ENCODE measurements around the gene LLCFC1.

Gene LLCFC1

DNA sequence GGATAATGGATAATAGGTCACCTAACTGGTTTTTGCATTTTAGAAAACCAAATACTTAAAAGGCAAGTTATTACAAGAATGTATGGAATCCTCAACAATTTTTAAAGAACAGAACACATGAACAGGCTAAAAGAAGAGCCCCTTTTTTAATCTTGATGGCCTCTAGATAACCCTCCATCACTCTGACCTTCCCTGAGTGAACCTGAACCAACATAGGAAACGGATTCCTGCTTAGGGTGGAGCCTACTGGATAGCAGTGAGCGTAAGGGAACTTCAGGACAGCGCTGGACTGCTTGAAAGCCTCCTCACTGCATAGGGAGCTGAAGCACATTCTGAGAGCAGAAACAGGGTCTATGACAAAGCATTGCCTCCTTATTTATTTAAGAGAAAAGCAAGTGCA lies 26.2 kb upstream of the LLCFC1 start:
- no peaks in the 10 kb centered on the region for H3K36me3 ChIP-seq (ENCODE audit: control insufficient read depth in 2 of 2, insufficient read depth in 2 of 2, low read length in 2 of 2)
- H3K27ac ChIP-seq (ENCODE audit: low read length): no peak overlapping the region
- peaks cover 0 to 2% of the 10 kb centered on the region in 2 donors for H3K27me3 ChIP-seq (ENCODE audit: control insufficient read depth in 1 of 2, insufficient read depth in 2 of 2, low read length in 2 of 2)
- no peaks in the 10 kb centered on the region for H3K9me3 ChIP-seq (ENCODE audit: control insufficient read depth in 2 of 2, low read length in 2 of 2)
- no peak overlapping the region for H3K9ac ChIP-seq (ENCODE audit: low read length in 2 of 2)
- no peak overlapping the region for H3K4me3 ChIP-seq (ENCODE audit: low read length in 2 of 2)
- H3K4me1 ChIP-seq (ENCODE audit: control insufficient read depth, insufficient read depth, low read length): no peaks in the 10 kb centered on the region

- no peak overlapping the region for H3K4me3 ChIP-seq (ENCODE audit: low read length in 2 of 2)
- H3K9me3 ChIP-seq (ENCODE audit: control insufficient read depth in 2 of 2, low read length in 2 of 2): no peaks in the 10 kb centered on the region
- no peak overlapping the region for H3K9ac ChIP-seq (ENCODE audit: low read length in 2 of 2)
- H3K27ac ChIP-seq (ENCODE audit: low read length): no peak overlapping the region
- H3K4me1 ChIP-seq (ENCODE audit: control insufficient read depth, insufficient read depth, low read length): no peaks in the 10 kb centered on the region
- H3K36me3 ChIP-seq (ENCODE audit: control insufficient read depth in 2 of 2, insufficient read depth in 2 of 2, low read length in 2 of 2): no peaks in the 10 kb centered on the region
- H3K27me3 ChIP-seq (ENCODE audit: control insufficient read depth in 1 of 2, insufficient read depth in 2 of 2, low read length in 2 of 2): peaks cover 0 to 2% of the 10 kb centered on the region in 2 donors
These were observed 25.7 kb upstream of the LLCFC1 start for GRCh38 chr7:142913566-142913965.

GRCh38 chr7:142914121-142914520 lies 25.2 kb upstream of the LLCFC1 start:
- Histone ChIP-seq H3K27ac (ENCODE audit: low read length) (no peak overlapping the region), H3K27me3 (ENCODE audit: control insufficient read depth in 1 of 2, insufficient read depth in 2 of 2, low read length in 2 of 2) (peaks cover 0 to 2% of the 10 kb centered on the region in 2 donors), H3K4me1 (ENCODE audit: control insufficient read depth, insufficient read depth, low read length) (no peaks in the 10 kb centered on the region), H3K9me3 (ENCODE audit: control insufficient read depth in 2 of 2, low read length in 2 of 2) (no peaks in the 10 kb centered on the region), H3K9ac (ENCODE audit: low read length in 2 of 2) (no peak overlapping the region), H3K36me3 (ENCODE audit: control insufficient read depth in 2 of 2, insufficient read depth in 2 of 2, low read length in 2 of 2) (no peaks in the 10 kb centered on the region), H3K4me3 (ENCODE audit: low read length in 2 of 2) (no peak overlapping the region)

DNA sequence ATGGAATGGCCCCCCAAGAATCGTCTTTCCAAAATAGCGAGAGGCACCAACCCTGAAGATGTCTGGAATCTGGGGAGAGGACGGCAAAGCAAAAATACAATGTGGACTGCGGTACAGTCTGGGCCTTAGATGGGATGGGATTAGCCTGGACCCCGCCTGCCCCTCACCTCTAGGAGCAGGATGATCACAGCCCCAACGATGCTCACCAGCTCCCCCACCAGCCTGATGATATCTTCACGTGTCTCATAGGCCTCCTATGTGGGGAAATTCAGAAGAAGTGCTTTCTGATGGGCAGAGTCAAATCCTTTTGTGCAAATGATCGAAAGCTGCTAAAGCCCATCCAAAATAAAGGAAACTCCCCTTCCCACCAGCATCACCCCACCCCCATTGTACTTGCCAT lies 24.0 kb upstream of the LLCFC1 start:
- H3K4me3 ChIP-seq (ENCODE audit: low read length in 2 of 2): no peak overlapping the region
- H3K27ac ChIP-seq (ENCODE audit: low read length): no peak overlapping the region
- H3K9ac ChIP-seq (ENCODE audit: low read length in 2 of 2): no peak overlapping the region
- no peaks in the 10 kb centered on the region for H3K9me3 ChIP-seq (ENCODE audit: control insufficient read depth in 2 of 2, low read length in 2 of 2)
- peaks cover 0 to 2% of the 10 kb centered on the region in 2 donors for H3K27me3 ChIP-seq (ENCODE audit: control insufficient read depth in 1 of 2, insufficient read depth in 2 of 2, low read length in 2 of 2)
- H3K36me3 ChIP-seq (ENCODE audit: control insufficient read depth in 2 of 2, insufficient read depth in 2 of 2, low read length in 2 of 2): no peaks in the 10 kb centered on the region
- no peaks in the 10 kb centered on the region for H3K4me1 ChIP-seq (ENCODE audit: control insufficient read depth, insufficient read depth, low read length)

DNA sequence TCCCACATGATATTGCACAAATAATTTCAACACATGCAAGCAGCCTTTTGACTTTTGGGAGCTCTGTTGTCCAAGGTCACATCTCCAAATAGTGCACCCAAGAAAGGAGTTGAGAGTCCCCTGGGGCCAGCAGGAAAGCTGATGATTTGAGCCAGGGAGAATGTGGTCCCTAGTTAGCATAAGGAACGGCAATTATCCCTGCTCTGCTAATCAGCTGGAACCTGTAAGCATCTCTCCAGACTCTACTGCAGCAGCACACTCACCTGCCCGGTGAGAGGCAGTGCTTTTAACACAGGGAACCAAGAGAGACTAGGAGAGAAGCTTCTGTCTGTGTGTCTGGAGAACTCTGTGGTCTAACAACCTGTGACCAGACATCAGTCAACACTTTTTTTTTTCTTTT lies 22.8 kb upstream of the LLCFC1 start:
- Histone ChIP-seq H3K9ac (ENCODE audit: low read length in 2 of 2) (no peak overlapping the region), H3K27me3 (ENCODE audit: control insufficient read depth in 1 of 2, insufficient read depth in 2 of 2, low read length in 2 of 2) (peaks cover 0 to 2% of the 10 kb centered on the region in 2 donors), H3K9me3 (ENCODE audit: control insufficient read depth in 2 of 2, low read length in 2 of 2) (no peaks in the 10 kb centered on the region), H3K4me3 (ENCODE audit: low read length in 2 of 2) (no peak overlapping the region), H3K27ac (ENCODE audit: low read length) (no peak overlapping the region), H3K36me3 (ENCODE audit: control insufficient read depth in 2 of 2, insufficient read depth in 2 of 2, low read length in 2 of 2) (no peaks in the 10 kb centered on the region), H3K4me1 (ENCODE audit: control insufficient read depth, insufficient read depth, low read length) (no peaks in the 10 kb centered on the region)

DNA sequence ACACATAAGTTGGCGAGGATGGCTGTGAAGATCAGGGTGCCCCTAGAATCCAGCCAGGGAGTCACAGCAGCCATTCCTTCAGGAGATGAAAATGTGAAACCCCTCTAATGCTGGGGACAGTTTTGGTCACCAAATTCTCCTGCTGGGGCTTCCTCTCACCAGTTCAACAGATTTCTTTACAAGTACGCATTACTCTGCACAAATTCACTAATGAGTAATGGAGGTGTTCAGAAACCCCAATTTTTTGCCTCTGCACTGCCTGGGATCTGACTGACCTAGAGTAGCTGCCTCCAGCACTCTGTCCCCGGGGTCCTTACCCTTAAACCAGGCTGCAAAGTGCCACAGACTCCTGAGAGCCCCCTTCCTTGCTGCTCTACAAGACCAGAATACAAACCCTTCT lies 21.8 kb upstream of the LLCFC1 start:
- no peaks in the 10 kb centered on the region for H3K9me3 ChIP-seq (ENCODE audit: control insufficient read depth in 2 of 2, low read length in 2 of 2)
- no peaks in the 10 kb centered on the region for H3K36me3 ChIP-seq (ENCODE audit: control insufficient read depth in 2 of 2, insufficient read depth in 2 of 2, low read length in 2 of 2)
- no peak overlapping the region for H3K9ac ChIP-seq (ENCODE audit: low read length in 2 of 2)
- no peaks in the 10 kb centered on the region for H3K4me1 ChIP-seq (ENCODE audit: control insufficient read depth, insufficient read depth, low read length)
- H3K27me3 ChIP-seq (ENCODE audit: control insufficient read depth in 1 of 2, insufficient read depth in 2 of 2, low read length in 2 of 2): peaks cover 0 to 2% of the 10 kb centered on the region in 2 donors
- no peak overlapping the region for H3K27ac ChIP-seq (ENCODE audit: low read length)
- H3K4me3 ChIP-seq (ENCODE audit: low read length in 2 of 2): no peak overlapping the region

GRCh38 chr7:142918901-142919300 lies 20.4 kb upstream of the LLCFC1 start:
- no peak overlapping the region for H3K27ac ChIP-seq (ENCODE audit: low read length)
- no peaks in the 10 kb centered on the region for H3K36me3 ChIP-seq (ENCODE audit: control insufficient read depth in 2 of 2, insufficient read depth in 2 of 2, low read length in 2 of 2)
- H3K4me1 ChIP-seq (ENCODE audit: control insufficient read depth, insufficient read depth, low read length): no peaks in the 10 kb centered on the region
- peaks cover 0 to 2% of the 10 kb centered on the region in 2 donors for H3K27me3 ChIP-seq (ENCODE audit: control insufficient read depth in 1 of 2, insufficient read depth in 2 of 2, low read length in 2 of 2)
- H3K9me3 ChIP-seq (ENCODE audit: control insufficient read depth in 2 of 2, low read length in 2 of 2): no peaks in the 10 kb centered on the region
- no peak overlapping the region for H3K4me3 ChIP-seq (ENCODE audit: low read length in 2 of 2)
- H3K9ac ChIP-seq (ENCODE audit: low read length in 2 of 2): no peak overlapping the region

DNA sequence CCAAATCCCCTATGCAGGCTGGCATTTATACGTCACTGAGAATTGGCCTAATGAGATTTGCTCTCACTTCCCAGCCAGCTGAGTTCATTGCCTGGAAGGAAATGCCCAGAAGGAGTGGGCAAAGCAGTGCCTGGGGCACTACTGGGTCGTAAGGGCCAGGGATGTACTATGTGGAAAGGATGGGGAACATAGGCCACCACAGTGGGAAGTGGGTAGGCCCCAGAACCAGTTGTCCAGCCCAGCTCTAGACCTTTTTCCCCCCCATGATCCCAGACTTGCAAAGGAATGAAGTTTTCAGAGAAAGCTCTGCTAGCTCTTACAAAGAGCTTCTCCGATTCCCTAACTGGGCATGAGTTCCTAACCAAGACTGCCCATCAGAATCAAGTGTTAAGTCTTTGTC lies 19.6 kb upstream of the LLCFC1 start:
- Histone ChIP-seq H3K27ac (ENCODE audit: low read length) (no peak overlapping the region), H3K9ac (ENCODE audit: low read length in 2 of 2) (no peak overlapping the region), H3K36me3 (ENCODE audit: control insufficient read depth in 2 of 2, insufficient read depth in 2 of 2, low read length in 2 of 2) (no peaks in the 10 kb centered on the region), H3K4me1 (ENCODE audit: control insufficient read depth, insufficient read depth, low read length) (no peaks in the 10 kb centered on the region), H3K9me3 (ENCODE audit: control insufficient read depth in 2 of 2, low read length in 2 of 2) (no peaks in the 10 kb centered on the region), H3K4me3 (ENCODE audit: low read length in 2 of 2) (no peak overlapping the region), H3K27me3 (ENCODE audit: control insufficient read depth in 1 of 2, insufficient read depth in 2 of 2, low read length in 2 of 2) (peaks cover 0 to 2% of the 10 kb centered on the region in 2 donors)

- no peaks in the 10 kb centered on the region for H3K27me3 ChIP-seq (ENCODE audit: control insufficient read depth in 1 of 2, insufficient read depth in 2 of 2, low read length in 2 of 2)
- no peak overlapping the region for H3K9ac ChIP-seq (ENCODE audit: low read length in 2 of 2)
- H3K36me3 ChIP-seq (ENCODE audit: control insufficient read depth in 2 of 2, insufficient read depth in 2 of 2, low read length in 2 of 2): no peaks in the 10 kb centered on the region
- H3K4me1 ChIP-seq (ENCODE audit: control insufficient read depth, insufficient read depth, low read length): no peaks in the 10 kb centered on the region
- H3K27ac ChIP-seq (ENCODE audit: low read length): no peak overlapping the region
- H3K4me3 ChIP-seq (ENCODE audit: low read length in 2 of 2): no peak overlapping the region
- H3K9me3 ChIP-seq (ENCODE audit: control insufficient read depth in 2 of 2, low read length in 2 of 2): no peaks in the 10 kb centered on the region
These were observed 15.9 kb upstream of the LLCFC1 start for GRCh38 chr7:142923391-142923790.

DNA sequence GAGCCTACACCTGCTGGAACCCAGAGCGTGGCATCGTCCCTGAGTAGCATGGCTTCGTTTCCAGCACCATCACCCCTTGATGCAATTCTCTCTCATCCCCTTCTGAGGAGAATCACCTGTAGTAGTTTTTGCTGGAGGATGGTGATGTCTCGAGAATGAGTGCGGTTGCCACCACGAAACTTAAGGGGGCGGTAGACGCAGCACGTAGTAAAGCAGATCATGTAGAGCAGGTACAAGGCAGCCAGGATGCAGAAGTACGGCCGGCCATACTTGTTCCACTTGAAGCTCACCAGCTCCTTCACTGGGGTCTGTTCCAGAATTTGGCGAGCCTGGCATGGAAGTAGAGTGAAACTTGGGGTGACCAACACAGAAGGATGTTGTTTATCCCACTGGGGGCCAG lies 13.9 kb upstream of the LLCFC1 start:
- no peak overlapping the region for H3K4me3 ChIP-seq (ENCODE audit: low read length in 2 of 2)
- no peaks in the 10 kb centered on the region for H3K27me3 ChIP-seq (ENCODE audit: control insufficient read depth in 1 of 2, insufficient read depth in 2 of 2, low read length in 2 of 2)
- no peaks in the 10 kb centered on the region for H3K36me3 ChIP-seq (ENCODE audit: control insufficient read depth in 2 of 2, insufficient read depth in 2 of 2, low read length in 2 of 2)
- H3K9me3 ChIP-seq (ENCODE audit: control insufficient read depth in 2 of 2, low read length in 2 of 2): no peaks in the 10 kb centered on the region
- no peak overlapping the region for H3K9ac ChIP-seq (ENCODE audit: low read length in 2 of 2)
- H3K4me1 ChIP-seq (ENCODE audit: control insufficient read depth, insufficient read depth, low read length): no peaks in the 10 kb centered on the region
- no peak overlapping the region for H3K27ac ChIP-seq (ENCODE audit: low read length)

- no peak overlapping the region for H3K4me3 ChIP-seq (ENCODE audit: low read length in 2 of 2)
- no peak overlapping the region for H3K9ac ChIP-seq (ENCODE audit: low read length in 2 of 2)
- no peaks in the 10 kb centered on the region for H3K9me3 ChIP-seq (ENCODE audit: control insufficient read depth in 2 of 2, low read length in 2 of 2)
- H3K4me1 ChIP-seq (ENCODE audit: control insufficient read depth, insufficient read depth, low read length): no peaks in the 10 kb centered on the region
- no peaks in the 10 kb centered on the region for H3K27me3 ChIP-seq (ENCODE audit: control insufficient read depth in 1 of 2, insufficient read depth in 2 of 2, low read length in 2 of 2)
- no peak overlapping the region for H3K27ac ChIP-seq (ENCODE audit: low read length)
- H3K36me3 ChIP-seq (ENCODE audit: control insufficient read depth in 2 of 2, insufficient read depth in 2 of 2, low read length in 2 of 2): no peaks in the 10 kb centered on the region
These were observed 12.1 kb upstream of the LLCFC1 start for GRCh38 chr7:142927085-142927745.
